Epithelial cell of esophagus (primary cell): Measurements from ENCODE around the gene TNIK.

ENCODE experiments used
- DNase-seq: peaks from one replicate; pipeline ENCODE4 v3.0.0; 2010; ENCODE audit warnings: low read depth
- H3K4me3 ChIP-seq: 2 replicates; pipeline ENCODE4 v1.5.1; 2011; ENCODE audit warnings: mild to moderate bottlenecking, low read length, control low read depth
- TF ChIP-seq, protein P1 (sequence below): IDR thresholded peaks from 2 replicates; pipeline ENCODE4 v1.5.1; 2011; ENCODE audit warnings: low read depth, mild to moderate bottlenecking, low read length, control low read depth, inconsistent platforms; ENCODE audit not compliant: insufficient read depth; ENCODE audit errors: missing control alignments

Gene TNIK

DNA sequence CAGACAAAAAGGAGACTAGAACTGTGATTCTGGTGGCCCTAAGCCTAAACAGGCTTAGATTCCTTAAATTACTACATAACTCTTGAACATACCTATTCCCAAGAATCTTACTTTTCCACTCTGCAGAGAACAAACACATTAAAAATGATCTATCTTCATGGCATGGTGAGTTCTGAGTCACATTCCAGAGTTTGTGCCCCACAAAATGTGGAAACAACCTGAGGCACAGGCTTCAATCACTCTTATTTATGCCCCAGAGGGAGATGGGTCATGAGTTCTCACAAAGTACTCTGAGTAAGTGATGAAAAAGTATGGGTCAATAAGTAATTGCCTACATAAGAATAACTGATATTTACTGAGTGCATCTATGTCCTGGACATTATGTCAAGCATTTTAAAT, 296.1 kb downstream of the TNIK start:
- TF ChIP-seq, protein P1, sequence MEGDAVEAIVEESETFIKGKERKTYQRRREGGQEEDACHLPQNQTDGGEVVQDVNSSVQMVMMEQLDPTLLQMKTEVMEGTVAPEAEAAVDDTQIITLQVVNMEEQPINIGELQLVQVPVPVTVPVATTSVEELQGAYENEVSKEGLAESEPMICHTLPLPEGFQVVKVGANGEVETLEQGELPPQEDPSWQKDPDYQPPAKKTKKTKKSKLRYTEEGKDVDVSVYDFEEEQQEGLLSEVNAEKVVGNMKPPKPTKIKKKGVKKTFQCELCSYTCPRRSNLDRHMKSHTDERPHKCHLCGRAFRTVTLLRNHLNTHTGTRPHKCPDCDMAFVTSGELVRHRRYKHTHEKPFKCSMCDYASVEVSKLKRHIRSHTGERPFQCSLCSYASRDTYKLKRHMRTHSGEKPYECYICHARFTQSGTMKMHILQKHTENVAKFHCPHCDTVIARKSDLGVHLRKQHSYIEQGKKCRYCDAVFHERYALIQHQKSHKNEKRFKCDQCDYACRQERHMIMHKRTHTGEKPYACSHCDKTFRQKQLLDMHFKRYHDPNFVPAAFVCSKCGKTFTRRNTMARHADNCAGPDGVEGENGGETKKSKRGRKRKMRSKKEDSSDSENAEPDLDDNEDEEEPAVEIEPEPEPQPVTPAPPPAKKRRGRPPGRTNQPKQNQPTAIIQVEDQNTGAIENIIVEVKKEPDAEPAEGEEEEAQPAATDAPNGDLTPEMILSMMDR: no peak
- peak; percentile 59 for DNase-seq
- no peak overlapping the region for H3K4me3 ChIP-seq

DNA sequence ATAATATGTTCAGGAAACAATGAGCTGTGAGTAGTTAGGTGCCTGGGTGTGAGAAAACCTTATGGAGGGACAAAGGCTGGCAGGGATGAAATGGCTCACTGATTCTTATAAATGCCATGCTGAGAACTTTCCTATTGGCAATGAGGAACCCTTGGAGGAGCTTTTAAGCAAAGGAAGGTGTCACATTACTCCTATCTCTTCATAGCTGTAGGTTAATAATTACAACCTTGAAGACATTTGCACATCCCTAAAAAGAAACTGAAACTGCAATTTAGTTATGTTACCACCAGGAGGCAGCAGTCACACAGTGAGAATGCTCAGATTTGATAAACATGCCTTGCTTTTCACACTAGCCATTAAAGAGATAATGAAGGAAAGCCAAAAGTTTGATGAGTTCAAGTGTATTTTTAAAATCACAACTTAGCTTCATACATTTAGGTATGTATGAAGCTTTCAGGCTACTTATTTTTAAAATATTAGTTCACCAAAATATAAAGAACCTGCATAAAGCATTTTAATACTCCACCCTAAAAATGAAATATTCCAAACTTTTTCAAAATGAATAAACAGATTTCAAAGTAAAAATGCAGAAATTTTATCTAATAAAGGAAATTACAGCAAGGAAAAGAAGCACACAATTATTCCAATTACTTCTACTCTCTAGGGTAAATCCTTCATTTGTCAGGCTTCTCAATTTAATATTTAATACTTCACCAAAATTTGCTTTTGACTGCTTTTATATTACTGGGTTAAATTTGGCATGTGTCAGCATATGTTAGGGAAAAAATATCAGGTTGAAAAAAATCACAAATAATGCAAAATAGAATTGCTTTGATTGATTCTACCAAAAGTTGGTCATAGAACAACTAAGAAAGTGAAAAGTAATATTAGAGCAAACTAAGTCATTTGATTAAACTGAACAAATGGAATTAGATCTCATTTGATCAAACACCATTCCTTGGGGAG, 296.8 kb downstream of the TNIK start:
- no peak for DNase-seq
- no peak overlapping the region for H3K4me3 ChIP-seq
- TF ChIP-seq, protein P1: peak; percentile 33

DNA sequence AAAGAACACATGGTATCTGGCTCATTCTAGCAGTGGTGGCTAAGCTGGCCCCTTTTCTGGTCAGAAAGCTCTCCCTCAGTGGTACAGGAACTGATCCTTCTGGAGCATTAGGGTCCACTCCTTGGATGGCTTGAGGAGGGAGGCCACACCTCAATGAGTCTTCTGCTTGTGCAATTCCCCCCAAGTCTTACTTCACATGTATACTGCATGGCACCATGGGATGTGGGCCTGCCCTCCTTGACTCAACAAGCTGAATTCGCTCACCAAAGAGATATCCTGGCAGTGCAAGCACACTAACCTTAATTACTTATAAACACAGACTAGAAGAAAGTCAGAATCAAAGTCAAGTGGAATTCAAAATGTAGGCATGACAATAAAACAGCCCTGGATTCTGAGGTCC, 299.9 kb downstream of the TNIK start:
- DNase-seq: peak; percentile 45
- H3K4me3 ChIP-seq: no peak overlapping the region
- TF ChIP-seq, protein P1: no peak

DNA sequence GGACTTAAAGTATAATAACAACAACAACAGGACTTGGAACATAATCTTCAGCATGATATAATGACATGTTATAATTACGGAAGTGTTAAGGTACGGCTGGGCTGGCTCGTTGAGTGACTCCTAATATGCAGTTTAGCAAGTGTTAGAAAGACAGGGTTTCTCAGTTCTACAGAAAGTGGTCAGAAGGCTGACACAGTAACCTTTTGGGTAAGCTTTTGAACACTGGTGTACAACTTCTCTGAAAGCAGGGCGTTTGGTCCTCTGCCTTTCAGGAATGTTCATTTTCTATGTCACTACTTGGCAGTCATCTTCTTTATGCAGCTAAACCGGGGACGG, 300.4 kb downstream of the TNIK start:
- TF ChIP-seq, protein P1: no peak
- no peak for DNase-seq
- H3K4me3 ChIP-seq: no peak overlapping the region

DNA sequence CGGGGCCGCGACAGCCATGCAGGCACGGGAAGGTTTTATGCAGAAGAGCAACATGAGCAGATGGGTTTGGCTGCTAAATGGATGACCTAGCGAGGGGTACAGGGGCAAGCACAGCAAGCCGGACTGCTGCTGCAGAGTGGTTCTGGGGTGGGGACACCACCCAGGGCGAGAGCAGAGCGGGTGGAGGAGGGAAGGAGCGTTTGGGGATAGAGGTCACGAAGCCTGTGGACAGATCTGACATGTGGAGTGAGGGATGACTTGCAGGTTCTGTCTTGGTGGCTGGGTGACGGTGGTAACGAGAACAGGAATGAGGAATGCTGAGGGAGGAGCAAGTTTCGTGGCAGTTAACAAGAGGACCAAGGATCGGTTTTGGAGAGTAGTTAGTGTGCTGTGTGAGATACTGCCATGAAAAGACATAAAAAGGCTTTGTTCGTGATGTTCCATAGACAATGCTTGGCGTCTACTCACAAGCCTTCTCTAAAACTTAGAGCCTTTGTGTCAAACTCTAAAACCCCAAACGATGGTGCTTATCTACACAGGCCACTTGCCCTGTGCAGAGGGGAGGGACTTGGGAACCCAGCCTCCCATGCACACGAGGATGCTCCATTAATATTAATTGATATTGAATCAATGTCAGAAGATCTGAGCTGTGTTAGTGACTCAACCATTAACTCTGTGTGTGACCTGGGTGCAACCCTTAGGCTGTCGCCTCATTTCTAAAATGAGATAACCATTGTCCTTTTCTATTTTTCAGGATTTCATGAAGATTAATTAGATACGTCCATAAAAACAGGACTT, 301.0 kb downstream of the TNIK start:
- no peak overlapping the region for H3K4me3 ChIP-seq
- TF ChIP-seq, protein P1: no peak
- DNase-seq: no peak

DNA sequence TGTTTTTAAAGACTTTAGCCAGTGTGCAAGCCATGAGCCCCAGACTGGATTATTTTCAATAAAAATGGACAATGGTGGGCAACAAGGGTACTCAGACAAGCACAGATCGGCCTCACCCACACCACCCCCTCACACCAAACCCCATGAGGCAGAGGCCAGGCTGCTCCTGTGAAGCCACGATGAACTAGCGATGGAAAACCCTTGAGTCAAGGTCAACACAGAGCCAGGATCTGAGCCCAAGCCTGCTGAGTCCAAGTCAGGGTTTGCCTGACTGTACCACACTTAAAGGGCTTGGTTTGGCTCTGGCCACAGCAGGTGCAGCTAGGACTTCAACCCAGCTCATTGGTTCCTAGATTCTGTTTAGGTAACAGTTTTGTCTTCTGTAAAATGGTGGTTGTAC, 302.2 kb downstream of the TNIK start:
- no peak overlapping the region for H3K4me3 ChIP-seq
- no peak for DNase-seq
- TF ChIP-seq, protein P1: no peak
